Kidney tubule cell (primary cell): ENCODE results near the gene KRTAP4-2.
"Not testable (repeated sequence)": the region's sequence is repeated elsewhere in the genome, so short reads cannot be mapped to it uniquely, and the experiment has no call there.

Source experiments
- DNase-seq: peaks from one replicate; pipeline ENCODE4 v3.0.0-alpha.2; 2018; ENCODE audit warnings: low spot score

KRTAP4-2 gene

DNA sequence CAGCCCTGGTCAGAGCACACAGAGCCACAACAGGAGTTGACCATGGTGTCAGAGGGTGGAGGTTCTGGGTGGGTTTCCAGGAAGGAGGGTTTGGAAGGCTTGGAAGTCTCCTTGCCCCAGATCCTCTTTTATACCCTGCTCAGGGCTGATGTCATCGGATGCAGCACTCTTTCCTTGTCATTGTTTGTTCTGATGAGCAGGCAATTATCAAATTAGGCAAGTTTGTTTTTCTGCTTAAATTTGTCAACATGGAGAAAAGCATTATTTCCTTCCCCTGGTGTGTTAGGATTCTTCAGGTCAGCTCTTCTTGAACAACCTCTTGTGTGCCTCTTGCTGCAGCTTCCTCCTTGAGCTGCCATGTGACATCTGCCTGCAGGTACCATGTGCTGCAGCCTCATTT lies 17.4 kb downstream of the KRTAP4-2 start, which contains the start of gene KRTAP4-4:
Gene KRTAP4-4 (minus strand): TSS at position 101 of the 400 bp plus-strand sequence. CDS start 57 bp downstream, at position 44.
- no peak for DNase-seq

DNA sequence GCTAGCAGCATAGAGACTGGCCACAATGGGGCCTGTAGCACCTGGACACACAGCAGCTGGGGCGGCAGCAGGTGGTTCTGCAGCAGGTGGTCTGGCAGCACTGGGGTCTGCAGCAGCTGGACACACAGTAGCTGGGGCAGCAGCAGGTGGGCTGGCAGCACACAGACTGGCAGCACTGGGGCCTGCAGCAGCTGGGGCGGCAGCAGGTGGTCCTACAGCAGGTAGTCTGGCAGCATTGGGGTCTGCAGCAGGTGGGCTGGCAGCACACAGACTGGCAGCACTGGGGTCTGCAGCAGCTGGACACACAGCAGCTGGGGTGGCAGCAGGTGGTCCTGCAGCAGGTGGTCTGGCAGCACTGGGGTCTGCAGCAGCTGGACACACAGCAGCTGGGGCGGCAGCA lies 17.8 kb downstream of the KRTAP4-2 start:
- DNase-seq: not testable (repeated sequence)

DNA sequence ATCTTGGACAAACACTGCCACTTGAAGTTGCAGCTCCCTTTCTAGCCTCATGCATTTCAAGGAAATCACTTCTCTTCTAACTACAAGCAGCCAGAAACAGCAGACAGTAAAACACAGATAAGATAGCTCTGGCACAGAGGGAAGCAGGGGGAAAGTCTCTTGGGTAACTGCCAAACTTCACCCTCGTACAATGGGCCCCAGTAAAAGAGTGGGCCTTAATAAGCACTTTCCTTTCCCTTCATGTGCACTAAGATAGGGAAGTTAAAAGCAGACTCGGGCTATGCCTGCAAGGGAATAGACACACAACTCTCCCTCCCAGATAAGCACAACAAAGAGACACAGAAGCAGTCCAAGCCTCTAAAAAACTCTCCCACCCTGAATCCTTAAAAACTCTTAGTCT lies 24.2 kb downstream of the KRTAP4-2 start:
- DNase-seq: no peak

DNA sequence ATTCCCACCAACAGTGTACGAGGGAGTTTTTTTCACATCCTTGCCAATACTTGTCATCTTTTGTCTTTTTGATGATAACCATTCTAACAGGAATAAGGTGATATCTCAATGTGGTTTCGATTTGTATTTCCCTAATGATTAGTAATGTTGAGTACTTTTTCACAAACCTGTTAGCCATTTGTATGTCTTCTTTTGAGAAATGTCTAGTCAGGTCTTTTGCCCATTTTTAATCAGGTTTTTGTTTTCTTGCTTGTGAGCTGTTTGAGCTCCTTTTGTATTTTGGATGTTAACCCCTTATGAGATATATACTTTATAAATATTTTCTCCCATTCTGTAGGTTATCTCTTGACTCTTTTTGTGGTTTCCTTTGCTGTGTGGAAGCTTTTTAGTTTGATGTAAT lies 26.5 kb downstream of the KRTAP4-2 start:
- no peak for DNase-seq

DNA sequence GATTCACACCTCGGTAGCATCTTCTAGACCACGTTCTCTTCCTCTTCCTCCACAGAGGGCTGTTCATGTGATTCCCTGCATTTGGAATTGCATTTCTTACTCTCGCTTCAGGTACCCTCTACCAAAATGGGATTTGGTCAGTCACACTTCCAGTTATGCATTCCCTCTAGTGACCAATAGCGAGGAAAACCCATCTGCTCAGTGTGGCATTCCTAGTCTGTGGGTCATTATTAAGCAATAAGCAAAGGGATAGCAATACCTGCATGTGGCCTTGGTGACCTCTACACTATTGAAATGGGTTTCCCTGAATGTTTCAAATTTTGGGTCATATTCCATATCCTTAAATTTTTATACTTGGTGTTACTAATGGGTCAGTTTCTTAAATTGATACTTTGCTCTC lies 28.0 kb downstream of the KRTAP4-2 start:
- no peak for DNase-seq

DNA sequence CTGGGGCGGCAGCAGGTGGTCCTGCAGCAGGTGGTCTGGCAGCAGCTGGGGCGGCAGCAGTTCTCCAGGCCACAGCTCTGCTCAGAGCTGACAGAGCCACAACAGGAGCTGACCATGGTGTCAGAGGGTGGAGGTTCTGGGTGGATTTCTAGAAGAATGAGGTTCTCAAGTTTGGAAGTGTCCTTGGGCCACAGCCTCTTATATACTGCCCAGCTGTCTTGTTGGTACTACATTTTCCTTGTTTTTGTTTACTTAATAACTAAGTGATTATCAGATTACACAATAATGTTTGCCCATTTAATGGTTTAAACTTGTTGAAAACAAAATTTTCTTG lies 28.4 kb downstream of the KRTAP4-2 start, which contains the start of gene KRTAP4-5:
Gene KRTAP4-5 (minus strand): TSS at position 174 of the 334 bp plus-strand sequence. CDS start 58 bp downstream, at position 116.
- no peak for DNase-seq

DNA sequence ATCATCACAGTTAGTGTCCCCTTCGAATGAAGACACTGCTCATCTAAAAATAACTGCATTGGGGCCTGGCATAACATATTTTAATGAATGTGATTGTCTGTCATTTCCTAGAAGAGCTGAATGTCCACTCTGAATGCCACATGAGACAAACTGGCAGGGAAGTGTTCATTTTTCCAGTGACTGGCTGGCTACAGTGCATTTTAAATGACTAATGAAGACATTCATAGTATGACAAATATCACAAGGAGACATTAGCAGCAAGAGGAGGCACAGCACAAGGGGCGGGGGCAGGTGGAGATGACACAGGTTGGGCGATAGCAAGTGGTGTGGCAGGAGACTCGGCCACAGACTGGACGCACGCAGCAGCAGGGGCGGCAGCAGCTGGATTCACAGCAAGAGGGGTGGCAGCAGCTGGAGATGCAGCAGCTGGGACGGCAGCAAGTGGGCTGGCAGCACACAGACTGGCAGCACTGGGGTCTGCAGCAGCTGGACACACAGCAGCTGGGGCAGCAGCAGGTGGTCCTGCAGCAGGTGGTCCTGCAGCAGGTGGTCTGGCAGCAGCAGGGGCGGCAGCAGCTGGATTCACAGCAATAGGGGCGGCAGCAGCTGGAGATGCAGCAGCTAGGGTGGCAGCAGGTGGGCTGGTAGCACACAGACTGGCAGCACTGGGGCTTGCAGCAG lies 28.9 kb downstream of the KRTAP4-2 start:
- DNase-seq: peak; percentile 69

DNA sequence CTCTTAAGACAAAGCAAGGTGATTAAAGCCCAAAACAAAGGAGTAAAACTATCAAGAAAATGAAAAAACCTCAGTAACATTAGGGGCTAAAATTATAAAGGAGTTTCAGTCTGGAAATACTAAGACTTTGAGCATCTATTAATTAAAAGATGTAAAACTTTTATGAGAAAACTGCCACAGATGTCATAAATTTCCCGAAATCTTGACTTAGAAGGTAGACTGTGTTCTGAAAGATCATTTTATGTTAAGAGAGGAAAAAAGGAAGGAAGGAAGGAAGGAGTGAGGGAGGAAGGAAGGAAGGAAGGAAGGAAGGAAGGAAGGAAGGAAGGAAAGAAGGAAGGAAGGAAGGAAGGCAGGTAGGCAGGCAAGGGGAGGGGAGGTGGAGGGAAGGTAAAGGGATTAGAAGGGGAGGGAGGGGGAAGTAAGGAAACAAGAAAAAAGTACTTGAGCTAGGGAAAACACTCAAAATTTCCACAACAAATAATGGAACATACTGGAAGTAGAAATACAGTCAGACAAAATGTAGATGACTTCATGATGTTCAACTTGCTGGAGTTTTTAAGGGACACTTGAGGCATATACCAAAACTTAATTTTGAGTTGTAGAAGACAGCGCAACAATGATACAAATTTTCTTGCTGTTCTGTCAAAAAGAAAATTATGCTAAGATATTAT lies 30.4 kb downstream of the KRTAP4-2 start:
- DNase-seq: no peak

DNA sequence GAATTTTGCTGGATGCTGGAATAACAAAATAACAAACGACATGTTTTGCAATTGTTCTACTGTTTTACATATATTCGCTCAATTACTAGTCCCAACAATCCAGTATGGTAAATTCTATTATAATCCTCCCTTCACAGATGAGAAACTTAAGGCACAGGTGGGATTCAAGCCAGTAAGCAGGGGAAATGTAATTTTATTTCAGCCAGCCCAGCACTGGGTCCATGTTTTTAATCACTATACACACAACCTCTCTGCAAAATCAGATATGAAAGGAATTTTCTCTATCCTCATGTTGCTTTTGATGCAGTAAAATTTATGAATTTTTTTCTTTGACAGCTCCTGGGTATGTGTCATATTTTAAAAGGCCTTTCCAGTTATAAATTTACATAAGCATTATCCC lies 32.8 kb downstream of the KRTAP4-2 start:
- DNase-seq: no peak

DNA sequence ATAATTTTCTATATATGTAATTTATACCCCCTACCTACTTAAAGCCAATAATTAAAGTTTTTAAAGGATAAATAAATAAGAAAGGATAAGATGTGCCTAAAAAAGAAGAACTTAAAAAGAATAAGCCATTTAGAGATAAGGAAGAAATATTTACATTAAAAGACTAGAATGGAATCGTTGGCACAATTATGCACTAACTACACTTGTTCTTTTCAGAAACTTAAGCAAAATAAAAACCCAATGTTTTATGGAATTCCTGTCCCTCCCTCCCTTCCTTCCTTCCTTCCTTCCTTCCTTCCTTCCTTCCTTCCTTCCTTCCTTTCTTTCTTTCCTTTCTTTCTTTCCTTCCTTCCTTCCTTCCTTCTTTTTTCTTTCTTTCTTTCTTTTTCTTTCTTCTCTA lies 33.2 kb downstream of the KRTAP4-2 start:
- no peak for DNase-seq

DNA sequence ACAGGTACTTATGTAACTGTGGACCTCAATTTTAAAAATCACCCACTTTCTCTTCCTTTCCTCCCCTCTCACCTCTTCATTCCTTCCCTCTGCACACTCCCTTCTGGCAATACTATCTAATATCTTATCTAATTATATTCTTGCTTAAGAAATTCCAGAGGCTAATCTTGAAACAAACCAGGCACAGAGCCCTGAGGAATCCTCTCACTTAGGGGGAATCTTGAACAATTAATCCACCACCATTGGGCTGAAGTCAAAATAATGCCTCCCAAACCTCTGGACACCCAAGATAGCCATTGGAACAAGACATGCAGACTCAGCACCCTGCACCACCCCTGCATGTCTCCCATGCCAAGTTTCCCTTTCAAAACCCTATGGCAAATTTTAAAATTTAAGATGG lies 36.7 kb downstream of the KRTAP4-2 start:
- DNase-seq: no peak

DNA sequence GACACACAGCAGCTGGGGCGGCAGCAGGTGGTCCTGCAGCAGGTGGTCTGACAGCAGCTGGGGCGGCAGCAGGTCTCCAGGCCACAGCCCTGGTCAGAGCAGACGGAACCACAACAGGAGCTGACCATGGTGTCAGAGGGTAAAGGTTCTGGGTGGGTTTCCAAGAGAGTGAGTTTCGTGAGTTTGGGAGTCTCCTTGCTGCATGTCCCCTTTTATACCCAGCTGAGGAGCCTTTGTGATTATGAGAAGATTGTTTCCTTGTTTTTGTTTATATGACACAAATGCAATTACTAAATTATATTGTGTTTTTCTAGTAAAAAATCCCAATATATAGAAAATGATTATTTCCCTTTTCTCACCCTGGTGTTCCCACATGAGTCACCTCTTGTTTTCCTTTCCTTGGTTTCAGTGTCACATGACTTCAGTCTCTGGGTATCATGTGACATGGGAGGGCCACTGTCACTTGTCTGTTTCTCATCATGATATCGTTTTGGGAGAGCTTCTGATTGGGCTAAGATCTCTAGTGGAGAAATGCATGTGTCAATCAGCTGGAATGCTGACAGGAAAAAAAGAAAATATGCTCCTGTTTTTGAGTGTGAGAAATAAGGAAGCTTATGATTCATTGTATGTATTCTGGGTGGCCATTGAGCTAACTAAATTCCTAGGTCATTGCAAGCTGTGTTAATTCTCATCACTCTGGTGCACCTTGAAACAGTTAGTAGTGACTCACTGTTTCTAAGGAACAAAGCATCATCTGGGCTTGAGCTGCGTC lies 37.5 kb downstream of the KRTAP4-2 start, which contains the start of gene KRTAP4-6:
Gene KRTAP4-6 (minus strand): TSS at position 185 of the 772 bp plus-strand sequence. CDS start 57 bp downstream, at position 128.
- DNase-seq: peak; percentile 100

DNA sequence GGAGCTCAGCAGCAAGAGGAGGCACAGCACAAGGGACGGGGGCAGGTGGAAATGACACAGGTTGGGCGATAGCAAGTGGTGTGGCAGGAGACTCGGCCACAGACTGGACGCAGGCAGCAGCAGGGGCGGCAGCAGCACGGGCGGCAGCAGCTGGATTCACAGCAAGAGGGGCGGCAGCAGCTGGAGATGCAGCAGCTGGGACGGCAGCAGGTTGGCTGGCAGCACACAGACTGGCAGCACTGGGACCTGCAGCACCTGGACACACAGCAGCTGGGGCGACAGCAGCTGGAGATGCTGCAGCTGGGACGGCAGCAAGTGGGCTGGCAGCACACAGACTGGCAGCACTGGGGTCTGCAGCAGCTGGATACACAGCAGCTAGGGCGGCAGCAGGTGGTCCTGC lies 38.2 kb downstream of the KRTAP4-2 start:
- DNase-seq: not testable (repeated sequence)

DNA sequence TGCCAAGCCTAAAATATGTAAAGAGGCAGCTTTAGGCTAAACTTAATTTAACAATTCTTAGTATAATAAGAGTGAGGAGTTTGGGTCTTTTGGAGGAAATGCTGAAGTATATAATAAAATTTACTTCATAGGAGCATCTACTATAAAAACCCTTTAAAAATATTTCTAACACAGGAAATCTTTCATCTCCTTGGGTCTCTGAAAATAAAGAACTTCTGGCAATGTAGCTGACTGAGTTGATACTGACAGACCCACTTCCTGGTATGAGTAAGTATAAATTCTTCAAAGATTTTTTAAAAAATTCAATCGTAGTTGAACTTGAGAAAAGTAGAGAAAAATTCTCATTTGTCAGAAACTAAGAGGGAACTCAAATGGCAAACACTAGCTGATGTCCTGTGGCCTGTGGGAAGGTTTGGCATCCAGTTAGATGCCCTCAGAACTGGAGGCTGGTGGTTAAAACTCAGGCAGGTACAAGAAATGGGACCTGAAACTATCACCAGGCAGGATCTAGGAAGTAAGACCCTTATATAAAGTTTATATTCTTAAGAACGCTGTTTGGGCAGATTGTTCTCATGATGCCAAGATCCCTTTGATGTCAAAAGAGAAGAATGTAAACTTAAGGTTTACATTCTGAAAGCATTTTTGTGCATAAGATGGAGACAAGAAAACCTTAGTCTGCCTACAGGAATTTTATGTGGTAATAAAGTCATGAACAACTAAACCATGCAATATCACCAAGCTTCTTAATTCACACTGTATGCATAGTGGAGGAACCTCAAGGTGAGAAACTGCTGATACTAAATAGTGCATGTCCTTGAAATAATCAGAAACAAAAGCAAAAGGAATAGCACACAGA lies 43.9 kb downstream of the KRTAP4-2 start:
- peak; percentile 52 for DNase-seq

DNA sequence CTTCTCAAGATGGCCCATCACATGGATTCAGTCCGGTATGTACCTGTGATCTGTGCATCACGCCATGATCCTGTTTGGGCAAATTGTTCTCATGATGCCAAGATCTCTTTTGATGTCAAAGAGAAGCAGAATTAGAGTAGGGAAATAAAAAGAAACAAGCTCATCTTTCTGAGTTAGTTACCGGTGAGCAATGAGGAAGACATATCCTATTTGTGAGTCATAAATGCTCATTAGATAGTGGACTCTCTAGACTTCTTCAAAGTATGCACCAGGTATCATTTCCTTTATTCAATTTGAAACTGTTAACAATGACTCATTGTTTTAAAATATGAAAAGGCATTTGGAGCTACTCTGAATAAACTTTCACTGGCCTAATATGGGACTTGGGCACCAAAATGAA lies 46.0 kb downstream of the KRTAP4-2 start:
- DNase-seq: peak; percentile 93
